ENCODE measurements around the gene MAF.

GRCh38 chr16:79612207-79612606, 11.7 kb upstream of the MAF start:
- no peak for TF ChIP-seq POLR2A (IDR thresholded peaks at IDR 0.05; ENCODE audit: low read length)
- no peak for TF ChIP-seq GATA1 (IDR thresholded peaks at IDR 0.05; ENCODE audit: low read depth, low read length)
